ENCODE data around the gene SPDYE16.
"Not testable (repeated sequence)": the region's sequence is repeated elsewhere in the genome, so short reads cannot be mapped to it uniquely, and the experiment has no call there.

DNA sequence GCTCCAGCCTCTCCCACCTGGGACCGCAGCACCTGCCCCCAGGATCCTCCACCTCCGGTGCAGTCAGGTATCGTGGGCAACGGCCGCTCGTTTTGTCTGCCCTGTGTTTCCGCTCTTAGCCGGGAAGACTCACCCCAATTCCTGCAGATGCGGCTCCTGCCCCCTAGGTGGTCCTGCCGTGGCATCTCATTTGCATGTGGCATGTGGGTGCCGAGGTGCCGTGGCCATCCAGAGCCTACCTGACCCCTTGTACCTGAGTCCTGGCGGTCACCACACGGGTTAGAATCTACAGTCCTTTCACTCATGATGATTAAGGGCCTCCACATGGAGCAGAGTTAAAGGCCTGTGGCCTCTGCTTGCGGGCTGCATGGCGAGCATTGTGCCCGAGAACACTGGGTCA is 60.0 kb downstream of the SPDYE16 start:
- not testable (repeated sequence) for TF ChIP-seq CTCF (IDR thresholded peaks at IDR 0.05; ENCODE audit: insufficient read depth, low read length); SPI1 (IDR thresholded peaks at IDR 0.05; ENCODE audit: borderline replicate concordance, low read depth); POLR2AphosphoS5 (IDR thresholded peaks at IDR 0.05; ENCODE audit: low read depth); GABPA (IDR thresholded peaks at IDR 0.05; ENCODE audit: low read depth); REST (IDR thresholded peaks at IDR 0.05; ENCODE audit: insufficient replicate concordance, low read depth)
